Measurements from ENCODE around the gene ADAMTS4.

ADAMTS4 gene

GRCh38 chr1:161209790-161210409 lies 11.0 kb upstream of the ADAMTS4 start:
- peaks cover 45% of the 10 kb centered on the region for H3K36me3 ChIP-seq (ENCODE audit: insufficient read depth, low read length)
- no peak overlapping the region for H3K9ac ChIP-seq (ENCODE audit: low read depth, low read length)
- peaks cover 5% of the 10 kb centered on the region for H3K4me1 ChIP-seq (ENCODE audit: insufficient read depth, low read length)
- no peaks in the 10 kb centered on the region for H3K9me3 ChIP-seq (ENCODE audit: control insufficient read depth, insufficient read depth, low read length)

- no peak overlapping the region for H3K9ac ChIP-seq (ENCODE audit: low read depth, low read length)
- peaks cover 31% of the 10 kb centered on the region for H3K36me3 ChIP-seq (ENCODE audit: insufficient read depth, low read length)
- peaks cover 5% of the 10 kb centered on the region for H3K4me1 ChIP-seq (ENCODE audit: insufficient read depth, low read length)
- H3K9me3 ChIP-seq (ENCODE audit: control insufficient read depth, insufficient read depth, low read length) = no peaks in the 10 kb centered on the region
Measured at GRCh38 chr1:161207173-161207572, 8.3 kb upstream of the ADAMTS4 start.

DNA sequence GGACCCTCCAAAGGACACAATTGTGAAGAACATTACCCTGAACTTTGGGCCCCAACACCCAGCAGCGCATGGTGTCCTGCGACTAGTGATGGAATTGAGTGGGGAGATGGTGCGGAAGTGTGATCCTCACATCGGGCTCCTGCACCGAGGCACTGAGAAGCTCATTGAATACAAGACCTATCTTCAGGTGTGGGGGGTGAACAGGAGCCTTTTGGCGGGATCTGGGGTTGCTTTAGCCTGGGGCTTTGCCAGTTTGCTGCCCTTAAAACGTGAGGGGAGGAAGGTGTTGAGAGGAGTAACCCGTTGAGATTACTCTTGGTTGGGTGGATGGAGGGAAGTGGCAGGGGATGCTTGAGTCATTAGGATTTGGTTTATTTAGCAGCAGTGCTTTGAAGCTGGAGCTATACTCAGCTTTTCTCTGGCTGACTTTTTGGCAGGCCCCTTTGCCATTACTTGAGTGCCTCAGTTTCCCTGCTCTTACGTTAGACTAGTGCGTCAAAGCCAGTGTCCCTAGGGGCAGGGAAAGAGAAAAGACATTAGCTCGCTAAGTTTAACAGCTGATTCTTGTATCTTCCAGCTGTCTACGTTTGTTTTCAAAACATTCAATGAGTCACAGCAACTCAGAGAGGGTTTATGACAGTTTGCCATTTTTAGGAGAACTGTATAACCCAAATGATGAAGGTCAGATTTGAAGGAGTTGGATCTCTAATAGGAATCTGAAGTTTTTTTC lies 7.7 kb upstream of the ADAMTS4 start:
- no peak overlapping the region for H3K9ac ChIP-seq (ENCODE audit: low read depth, low read length)
- H3K36me3 ChIP-seq (ENCODE audit: insufficient read depth, low read length) = peaks cover 26% of the 10 kb centered on the region
- H3K9me3 ChIP-seq (ENCODE audit: control insufficient read depth, insufficient read depth, low read length) = no peaks in the 10 kb centered on the region
- peaks cover 6% of the 10 kb centered on the region for H3K4me1 ChIP-seq (ENCODE audit: insufficient read depth, low read length)

DNA sequence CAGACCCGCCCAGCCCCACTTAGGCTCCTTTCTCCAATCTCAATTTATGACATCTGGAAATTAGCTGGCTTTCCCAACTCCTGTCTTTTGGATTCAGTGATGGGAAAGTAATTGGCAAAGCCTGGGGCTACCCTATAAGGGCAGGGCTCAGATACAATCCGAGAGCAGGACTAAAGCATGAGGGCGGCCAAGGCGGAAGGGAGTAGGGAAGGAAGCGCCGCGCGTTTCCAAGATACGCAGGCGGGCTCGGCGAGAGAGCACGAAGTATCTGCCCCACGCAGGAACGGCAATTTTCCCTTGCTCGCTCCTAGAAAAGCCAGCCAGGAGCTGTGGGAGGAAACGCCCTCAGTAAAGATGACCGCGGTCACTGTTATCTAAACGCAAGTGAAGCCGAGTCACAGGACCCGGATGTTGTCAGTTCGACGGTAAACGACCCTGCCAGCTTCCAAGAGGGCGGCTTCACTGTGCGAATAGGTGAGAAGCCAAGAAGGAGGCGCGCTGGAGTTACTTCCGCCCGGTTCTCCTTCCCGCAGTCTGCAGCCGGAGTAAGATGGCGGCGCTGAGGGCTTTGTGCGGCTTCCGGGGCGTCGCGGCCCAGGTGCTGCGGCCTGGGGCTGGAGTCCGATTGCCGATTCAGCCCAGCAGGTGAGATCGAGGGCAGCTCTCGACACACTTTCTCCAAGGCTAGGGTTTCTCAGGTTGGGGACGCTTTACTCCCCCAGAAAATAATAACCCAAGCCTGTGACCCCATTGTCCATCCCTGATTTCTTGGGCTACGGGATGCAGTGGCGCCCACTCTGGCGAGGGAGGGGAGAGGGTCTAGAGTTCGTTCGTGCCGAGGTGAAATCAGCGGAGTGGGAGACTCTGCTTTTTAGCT lies 3.2 kb upstream of the ADAMTS4 start, which contains the start of gene NDUFS2:
NDUFS2 (plus strand) TSS at position 532 of the 877 bp plus-strand sequence; CDS start at position 551, 19 bp downstream.
- H3K4me1 ChIP-seq (ENCODE audit: insufficient read depth, low read length) = peaks cover 23% of the 10 kb centered on the region
- H3K36me3 ChIP-seq (ENCODE audit: insufficient read depth, low read length) = peaks cover 8% of the 10 kb centered on the region
- H3K9ac ChIP-seq (ENCODE audit: low read depth, low read length) = peak within 1 kb of the TSS; percentile 97
- H3K9me3 ChIP-seq (ENCODE audit: control insufficient read depth, insufficient read depth, low read length) = no peaks in the 10 kb centered on the region

DNA sequence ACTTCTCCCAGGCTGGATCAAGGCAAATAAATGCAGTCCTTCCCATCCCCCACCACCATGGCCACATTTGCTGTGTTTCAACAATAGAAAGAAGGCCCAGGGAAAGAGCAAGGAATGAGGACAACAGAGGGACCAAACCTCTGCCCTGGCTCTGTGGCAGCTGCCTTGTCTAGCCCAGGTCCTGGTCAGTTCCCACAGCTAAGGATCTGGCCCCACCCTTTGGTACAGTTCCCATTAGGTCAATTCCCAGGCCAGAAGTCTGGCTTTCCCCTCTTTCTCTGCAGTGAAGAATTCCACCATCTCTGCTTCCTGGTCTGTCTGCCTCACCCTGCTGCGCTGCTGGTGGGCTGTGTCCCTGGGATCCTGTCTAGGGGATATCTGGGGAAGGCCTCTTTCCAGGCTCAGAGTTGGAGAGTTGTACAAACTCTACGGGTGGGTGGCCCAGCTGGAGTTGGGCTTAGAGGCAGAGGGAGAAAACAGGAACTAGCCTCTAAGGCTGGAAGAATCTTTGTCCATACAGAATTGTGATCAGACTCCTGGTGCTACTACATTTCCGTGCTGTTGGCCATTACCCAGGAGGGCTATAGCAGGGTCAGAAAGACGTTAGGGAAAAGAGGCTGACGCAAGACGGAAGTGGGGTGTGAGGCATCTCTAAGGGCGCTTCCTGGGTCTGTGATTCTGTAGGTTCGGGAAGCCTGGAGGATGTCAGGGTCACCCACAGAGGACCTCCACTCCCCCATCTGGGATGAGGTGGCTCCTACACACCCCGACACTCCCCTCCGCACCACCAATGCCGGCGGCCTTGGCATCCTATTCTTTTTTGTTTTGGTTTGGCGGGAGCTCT lies 2.4 kb upstream of the ADAMTS4 start:
- peak overlapping the region; percentile 97 for H3K9ac ChIP-seq (ENCODE audit: low read depth, low read length)
- H3K4me1 ChIP-seq (ENCODE audit: insufficient read depth, low read length) = peaks cover 23% of the 10 kb centered on the region
- H3K36me3 ChIP-seq (ENCODE audit: insufficient read depth, low read length) = peaks cover under 1% of the 10 kb centered on the region
- H3K9me3 ChIP-seq (ENCODE audit: control insufficient read depth, insufficient read depth, low read length) = no peaks in the 10 kb centered on the region

- Histone ChIP-seq H3K9me3 (ENCODE audit: control insufficient read depth, insufficient read depth, low read length) (no peaks in the 10 kb centered on the region), H3K36me3 (ENCODE audit: insufficient read depth, low read length) (no peaks in the 10 kb centered on the region; the same call in 1 of the 2 replicates), H3K4me1 (ENCODE audit: insufficient read depth, low read length) (peaks cover 23% of the 10 kb centered on the region), H3K9ac (ENCODE audit: low read depth, low read length) (peak overlapping the region; percentile 97)
Measured at GRCh38 chr1:161200421-161200991, 1.7 kb upstream of the ADAMTS4 start.

DNA sequence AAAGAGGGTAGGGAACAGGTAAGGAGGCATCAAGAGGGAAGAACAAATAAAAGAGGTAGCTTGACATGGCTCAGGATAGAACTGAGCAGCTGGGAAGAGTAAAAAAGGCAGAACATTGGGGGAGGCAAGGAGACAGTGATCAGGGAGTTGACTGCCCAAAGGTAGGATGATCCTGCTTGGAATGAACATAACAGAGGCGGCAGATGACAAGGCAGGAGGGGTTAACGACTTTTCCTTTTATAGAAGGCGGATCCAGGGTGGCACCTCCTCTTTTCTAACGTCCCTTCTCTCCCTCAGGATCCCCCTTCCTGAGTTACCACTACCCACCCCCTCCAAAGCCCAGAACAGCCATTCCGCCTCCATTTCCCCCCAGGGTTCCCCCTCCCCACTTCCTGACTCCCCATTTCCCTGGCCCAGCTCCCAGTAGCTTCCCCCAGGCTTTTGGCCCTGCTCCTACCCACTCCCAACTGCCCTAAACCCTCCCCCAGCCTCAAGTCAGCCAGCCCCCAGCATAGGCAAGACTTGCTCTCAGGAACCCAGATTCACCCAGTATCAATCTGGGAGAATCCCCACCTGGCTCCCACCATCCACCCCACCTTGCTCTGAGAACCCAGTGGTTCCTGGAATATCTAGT lies 769 bp upstream of the ADAMTS4 start:
- H3K9me3 ChIP-seq (ENCODE audit: control insufficient read depth, insufficient read depth, low read length) = no peaks in the 10 kb centered on the region
- H3K36me3 ChIP-seq (ENCODE audit: insufficient read depth, low read length) = peaks cover 4% of the 10 kb centered on the region
- H3K9ac ChIP-seq (ENCODE audit: low read depth, low read length) = peak overlapping the region; percentile 97
- H3K4me1 ChIP-seq (ENCODE audit: insufficient read depth, low read length) = peaks cover 23% of the 10 kb centered on the region

GRCh38 chr1:161198194-161198896 lies 509 bp downstream of the ADAMTS4 start:
- H3K4me1 ChIP-seq (ENCODE audit: insufficient read depth, low read length) = peaks cover 23% of the 10 kb centered on the region
- H3K36me3 ChIP-seq (ENCODE audit: insufficient read depth, low read length) = peaks cover 4% of the 10 kb centered on the region
- peak overlapping the region; percentile 44 for H3K9ac ChIP-seq (ENCODE audit: low read depth, low read length)
- no peaks in the 10 kb centered on the region for H3K9me3 ChIP-seq (ENCODE audit: control insufficient read depth, insufficient read depth, low read length)

- Histone ChIP-seq H3K9ac (ENCODE audit: low read depth, low read length) (peak overlapping the region; percentile 44; the same call in 1 of the 2 replicates), H3K4me1 (ENCODE audit: insufficient read depth, low read length) (peaks cover 25% of the 10 kb centered on the region), H3K36me3 (ENCODE audit: insufficient read depth, low read length) (peaks cover 4% of the 10 kb centered on the region; the same call in 1 of the 2 replicates), H3K9me3 (ENCODE audit: control insufficient read depth, insufficient read depth, low read length) (no peaks in the 10 kb centered on the region)
Measured at GRCh38 chr1:161197560-161198193, 1.2 kb downstream of the ADAMTS4 start.

DNA sequence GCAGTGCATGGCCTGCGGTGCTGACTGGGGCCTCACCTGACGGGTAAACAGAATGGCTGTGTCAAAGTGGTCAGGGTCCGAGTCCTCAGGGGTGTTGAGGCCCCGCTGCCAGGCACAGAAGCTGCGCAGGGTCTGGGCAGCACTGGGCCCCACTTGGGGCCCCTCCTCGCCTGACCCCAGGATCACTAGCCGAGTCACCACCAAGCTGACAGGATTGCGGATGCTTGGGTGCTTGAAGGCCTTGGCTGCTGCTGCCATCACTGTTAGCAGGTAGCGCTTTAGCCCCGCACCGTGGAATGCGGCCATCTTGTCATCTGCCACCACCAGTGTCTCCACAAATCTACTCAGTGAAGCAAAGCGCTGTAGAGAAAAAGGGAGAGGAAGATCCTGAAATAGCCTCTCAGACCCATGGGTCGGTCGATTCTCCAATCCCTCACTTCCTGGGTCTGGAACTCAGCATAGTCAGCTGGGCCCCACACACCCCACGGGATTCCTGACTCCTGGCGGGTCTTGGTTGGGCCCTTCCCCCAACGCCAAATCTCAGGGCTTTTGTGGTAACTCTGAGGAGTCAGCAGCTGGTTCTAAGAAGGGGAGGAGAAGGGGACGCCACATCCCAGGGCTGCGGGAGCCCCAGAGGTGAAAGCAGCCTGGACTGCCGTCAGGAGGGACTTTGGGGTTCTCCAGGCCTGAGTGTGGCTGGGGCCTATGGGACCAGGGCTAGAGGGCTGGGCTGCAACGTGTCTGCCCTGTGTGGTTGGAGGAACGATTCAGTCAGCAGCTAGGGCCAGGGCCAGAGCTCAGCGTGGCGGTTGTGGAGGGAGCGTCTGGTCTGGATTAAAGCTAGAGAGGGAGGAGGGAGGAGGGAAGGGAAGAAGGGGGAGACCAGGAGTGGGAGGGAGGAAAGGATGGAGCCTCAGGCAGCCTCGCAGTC lies 2.1 kb downstream of the ADAMTS4 start:
- H3K9me3 ChIP-seq (ENCODE audit: control insufficient read depth, insufficient read depth, low read length) = no peaks in the 10 kb centered on the region
- H3K9ac ChIP-seq (ENCODE audit: low read depth, low read length) = peak overlapping the region; percentile 44; the same call in 1 of the 2 replicates
- peaks cover 26% of the 10 kb centered on the region for H3K4me1 ChIP-seq (ENCODE audit: insufficient read depth, low read length)
- H3K36me3 ChIP-seq (ENCODE audit: insufficient read depth, low read length) = peaks cover 4% of the 10 kb centered on the region; the same call in 1 of the 2 replicates

GRCh38 chr1:161196111-161196510 lies 2.7 kb downstream of the ADAMTS4 start:
- Histone ChIP-seq H3K9ac (ENCODE audit: low read depth, low read length) (no peak overlapping the region), H3K36me3 (ENCODE audit: insufficient read depth, low read length) (peaks cover 4% of the 10 kb centered on the region; the same call in 1 of the 2 replicates), H3K4me1 (ENCODE audit: insufficient read depth, low read length) (peaks cover 20% of the 10 kb centered on the region), H3K9me3 (ENCODE audit: control insufficient read depth, insufficient read depth, low read length) (no peaks in the 10 kb centered on the region)
